Nephron progenitor cell (in vitro differentiated cells): ENCODE results near the gene COA3.

Source experiments
- DNase-seq: peaks from one replicate; pipeline ENCODE4 v3.0.0; 2021
- H3K27ac Mint-ChIP-seq: 2 replicates; pipeline ENCODE4 v1.8.0; 2021; ENCODE audit warnings: mild to moderate bottlenecking, moderate library complexity, mixed read lengths
- H3K27me3 Mint-ChIP-seq: 2 replicates; pipeline ENCODE4 v1.8.0; 2021; ENCODE audit warnings: mild to moderate bottlenecking, low read depth, mixed read lengths; ENCODE audit not compliant: poor library complexity
- H3K36me3 Mint-ChIP-seq: 2 replicates; pipeline ENCODE4 v1.8.0; 2021; ENCODE audit warnings: low read depth, mixed read lengths
- H3K4me1 Mint-ChIP-seq: 2 replicates; pipeline ENCODE4 v1.8.0; 2021; ENCODE audit warnings: mixed read lengths
- H3K4me3 Mint-ChIP-seq: 2 replicates; pipeline ENCODE4 v1.8.0; 2021; ENCODE audit warnings: mild to moderate bottlenecking, moderate library complexity, mixed read lengths
- H3K9me3 Mint-ChIP-seq: 2 replicates; pipeline ENCODE4 v1.8.0; 2021; ENCODE audit warnings: mild to moderate bottlenecking, moderate library complexity, mixed read lengths
- TF ChIP-seq, protein P1 (sequence below): fragments of 200-600 bp; sonication (generic); IDR thresholded peaks from 2 replicates; pipeline ENCODE4 v1.5.0; 2021; ENCODE audit warnings: antibody characterized with exemption

Gene COA3

DNA sequence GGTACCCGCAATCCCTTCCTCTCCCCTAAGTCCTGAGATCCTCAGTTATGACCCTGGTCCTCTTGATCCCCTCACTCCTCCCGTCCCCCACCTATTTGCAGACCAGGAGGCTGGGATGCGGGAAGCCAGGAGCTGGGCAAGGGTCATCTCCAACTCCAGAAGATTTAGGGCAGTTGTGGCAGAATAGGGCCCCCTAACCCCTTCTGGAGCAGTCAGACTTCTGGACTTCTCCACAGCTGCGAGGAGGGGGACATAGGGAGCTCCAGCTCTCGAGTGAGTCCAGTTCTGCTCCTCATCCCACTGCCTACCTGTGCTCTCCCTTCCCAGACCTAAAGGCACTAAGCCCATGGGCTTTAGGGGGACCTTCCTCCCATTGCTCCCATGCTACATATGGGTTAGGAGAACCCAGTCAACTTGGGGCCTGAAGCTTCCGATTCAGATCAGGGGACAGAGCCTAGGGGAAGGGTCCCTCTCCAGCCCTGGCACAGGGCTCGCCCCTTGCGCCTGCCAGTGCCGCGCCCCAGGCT lies 16.8 kb downstream of the COA3 start:
- no peaks in the 10 kb centered on the region for H3K9me3 Mint-ChIP-seq
- H3K27me3 Mint-ChIP-seq, result peaks cover 53% of the 10 kb centered on the region
- peak overlapping the region; percentile 78 for H3K4me3 Mint-ChIP-seq
- no peaks in the 10 kb centered on the region for H3K36me3 Mint-ChIP-seq
- TF ChIP-seq, protein P1, sequence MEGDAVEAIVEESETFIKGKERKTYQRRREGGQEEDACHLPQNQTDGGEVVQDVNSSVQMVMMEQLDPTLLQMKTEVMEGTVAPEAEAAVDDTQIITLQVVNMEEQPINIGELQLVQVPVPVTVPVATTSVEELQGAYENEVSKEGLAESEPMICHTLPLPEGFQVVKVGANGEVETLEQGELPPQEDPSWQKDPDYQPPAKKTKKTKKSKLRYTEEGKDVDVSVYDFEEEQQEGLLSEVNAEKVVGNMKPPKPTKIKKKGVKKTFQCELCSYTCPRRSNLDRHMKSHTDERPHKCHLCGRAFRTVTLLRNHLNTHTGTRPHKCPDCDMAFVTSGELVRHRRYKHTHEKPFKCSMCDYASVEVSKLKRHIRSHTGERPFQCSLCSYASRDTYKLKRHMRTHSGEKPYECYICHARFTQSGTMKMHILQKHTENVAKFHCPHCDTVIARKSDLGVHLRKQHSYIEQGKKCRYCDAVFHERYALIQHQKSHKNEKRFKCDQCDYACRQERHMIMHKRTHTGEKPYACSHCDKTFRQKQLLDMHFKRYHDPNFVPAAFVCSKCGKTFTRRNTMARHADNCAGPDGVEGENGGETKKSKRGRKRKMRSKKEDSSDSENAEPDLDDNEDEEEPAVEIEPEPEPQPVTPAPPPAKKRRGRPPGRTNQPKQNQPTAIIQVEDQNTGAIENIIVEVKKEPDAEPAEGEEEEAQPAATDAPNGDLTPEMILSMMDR, result no peak
- no peak overlapping the region for H3K27ac Mint-ChIP-seq
- no peak for DNase-seq
- peaks cover 34% of the 10 kb centered on the region for H3K4me1 Mint-ChIP-seq

DNA sequence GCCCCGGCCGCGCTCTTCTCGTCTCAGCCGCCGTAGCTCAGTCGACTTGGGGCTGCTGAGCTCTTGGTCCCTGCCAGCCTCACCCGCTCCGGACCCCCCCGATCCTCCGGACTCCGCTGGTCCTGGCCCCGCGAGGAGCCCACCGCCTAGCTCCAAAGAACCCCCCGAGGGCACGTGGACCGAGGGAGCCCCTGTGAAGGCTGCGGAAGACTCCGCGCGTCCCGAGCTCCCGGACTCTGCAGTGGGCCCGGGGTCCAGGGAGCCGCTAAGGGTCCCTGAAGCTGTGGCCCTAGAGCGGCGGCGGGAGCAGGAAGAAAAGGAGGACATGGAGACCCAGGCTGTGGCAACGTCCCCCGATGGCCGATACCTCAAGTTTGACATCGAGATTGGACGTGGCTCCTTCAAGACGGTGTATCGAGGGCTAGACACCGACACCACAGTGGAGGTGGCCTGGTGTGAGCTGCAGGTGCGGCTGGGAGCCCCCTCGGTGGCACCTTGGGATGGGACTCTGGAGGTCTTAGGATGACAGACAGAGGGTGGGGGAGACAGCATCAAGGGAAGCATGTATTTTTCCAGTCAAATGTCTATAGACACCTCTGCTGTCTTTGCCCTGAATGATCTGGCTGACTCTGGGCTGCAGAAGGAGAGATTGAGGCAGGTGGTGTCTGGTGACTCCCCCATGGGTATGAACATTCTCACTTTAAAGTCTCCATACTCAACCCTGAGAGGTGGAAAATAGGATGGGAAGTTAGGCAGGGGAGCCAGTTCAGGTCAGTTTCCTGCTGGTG lies 17.5 kb downstream of the COA3 start:
- Mint-ChIP-seq H3K9me3 (no peaks in the 10 kb centered on the region), H3K36me3 (peaks cover 2% of the 10 kb centered on the region), H3K4me1 (peaks cover 34% of the 10 kb centered on the region), H3K27me3 (peaks cover 47% of the 10 kb centered on the region), H3K27ac (no peak overlapping the region), H3K4me3 (peak overlapping the region; percentile 78)
- DNase-seq, result no peak
- TF ChIP-seq, protein P1, result no peak

DNA sequence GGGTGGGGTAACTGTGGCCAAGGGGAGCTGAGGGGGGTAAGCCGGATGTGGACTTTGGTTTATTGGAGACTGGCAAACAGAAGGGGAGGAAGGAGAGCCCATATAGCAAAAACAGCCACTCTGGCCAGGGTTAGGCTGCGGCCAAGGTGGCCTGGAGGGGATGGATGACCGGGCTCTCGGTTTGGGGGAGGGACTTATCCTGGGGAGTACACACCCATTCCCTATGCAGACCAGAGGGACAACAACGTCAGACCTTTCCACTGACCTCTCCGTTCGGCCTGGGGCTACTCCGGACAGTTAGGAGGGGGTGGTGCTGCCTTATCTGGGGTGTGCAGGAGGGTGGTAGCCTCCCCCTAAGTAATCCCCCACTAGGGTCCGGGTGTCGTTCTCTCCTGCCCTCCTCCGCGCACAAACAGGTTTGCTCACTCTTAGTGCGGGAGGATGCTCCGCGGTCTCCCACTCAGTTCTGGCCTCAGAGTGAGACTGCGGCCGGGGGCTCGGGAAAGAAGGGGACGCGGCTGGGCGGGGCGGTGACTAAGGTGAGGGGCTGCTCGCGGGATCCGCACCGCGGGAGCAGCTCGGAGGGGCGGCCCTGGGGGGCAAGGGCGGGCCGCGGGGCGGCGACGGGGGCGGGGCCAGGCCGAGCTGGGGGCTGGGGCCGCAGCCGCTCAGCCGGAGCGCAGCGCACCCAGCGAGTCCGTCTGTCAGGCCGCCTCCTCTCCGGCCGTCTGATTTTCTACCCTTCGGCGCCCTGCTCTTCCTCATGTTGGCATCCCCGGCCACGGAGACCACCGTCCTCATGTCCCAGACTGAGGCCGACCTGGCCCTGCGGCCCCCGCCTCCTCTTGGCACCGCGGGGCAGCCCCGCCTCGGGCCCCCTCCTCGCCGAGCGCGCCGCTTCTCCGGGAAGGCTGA lies 18.3 kb downstream of the COA3 start, which contains the start of gene WNK4:
WNK4 (plus strand) TSS at position 675 of the 915 bp plus-strand sequence; CDS start at position 764, 89 bp downstream.
- DNase-seq, result peak; percentile 78
- Mint-ChIP-seq H3K4me1 (peaks cover 34% of the 10 kb centered on the region), H3K4me3 (peak within 1 kb of the TSS; percentile 78), H3K36me3 (peaks cover 11% of the 10 kb centered on the region), H3K27me3 (peaks cover 40% of the 10 kb centered on the region), H3K27ac (peak within 1 kb of the TSS; percentile 83), H3K9me3 (no peaks in the 10 kb centered on the region)
- TF ChIP-seq, protein P1, result no peak

DNA sequence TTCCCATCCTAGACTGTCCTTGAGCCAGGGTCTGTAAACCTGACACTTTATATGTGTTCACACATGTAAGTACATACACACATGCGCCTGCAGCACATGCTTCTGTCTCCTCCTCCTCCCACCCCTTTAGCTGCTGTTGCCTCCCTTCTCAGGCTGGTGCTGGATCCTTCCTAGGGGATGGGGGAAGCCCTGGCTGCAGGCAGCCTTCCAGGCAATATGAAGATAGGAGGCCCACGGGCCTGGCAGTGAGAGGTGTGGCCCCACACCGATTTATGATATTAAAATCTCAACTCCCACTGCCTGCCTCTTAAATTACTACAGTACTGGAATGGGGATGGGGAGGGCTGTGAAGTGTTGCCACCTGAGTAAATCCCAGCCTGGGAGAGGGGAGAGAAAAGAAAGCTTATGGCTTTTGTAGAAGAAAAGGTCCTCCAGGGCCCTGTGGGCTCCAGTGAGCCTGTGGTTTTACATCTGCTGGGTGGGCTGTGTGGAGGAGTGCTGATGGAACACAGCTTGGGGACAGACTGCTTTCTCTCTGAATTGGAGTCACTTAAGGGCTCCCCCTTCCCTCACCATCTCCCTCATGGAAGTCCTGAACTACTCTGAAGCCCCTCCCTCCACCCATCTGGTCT lies 19.1 kb downstream of the COA3 start:
- Mint-ChIP-seq H3K9me3 (no peaks in the 10 kb centered on the region), H3K4me3 (peak overlapping the region; percentile 72)

DNA sequence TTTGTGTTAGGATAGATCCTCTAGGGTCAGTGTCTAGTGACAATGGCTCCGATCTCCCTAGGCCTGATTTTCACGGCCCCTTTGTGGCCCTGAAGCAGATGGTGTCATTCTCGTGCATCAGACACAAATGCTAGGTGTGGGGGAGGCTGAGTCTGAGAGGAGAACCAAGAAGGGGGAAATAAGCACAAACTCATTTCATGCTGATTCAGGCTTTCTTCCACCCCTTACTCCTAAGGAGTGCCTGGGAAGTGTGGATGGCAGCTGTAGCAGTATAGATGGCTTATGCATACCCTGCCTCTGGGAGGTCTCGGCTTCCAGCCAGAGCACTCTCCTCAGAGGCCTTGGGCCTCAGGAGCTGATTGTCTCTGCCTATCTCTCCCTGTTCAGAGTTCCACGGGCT lies 19.9 kb downstream of the COA3 start:
- H3K9me3 Mint-ChIP-seq, result no peaks in the 10 kb centered on the region
- H3K27ac Mint-ChIP-seq, result peak overlapping the region; percentile 81
- TF ChIP-seq, protein P1, result no peak
- H3K36me3 Mint-ChIP-seq, result peaks cover 15% of the 10 kb centered on the region
- H3K4me3 Mint-ChIP-seq, result no peak overlapping the region
- H3K4me1 Mint-ChIP-seq, result peaks cover 44% of the 10 kb centered on the region
- no peak for DNase-seq
- peaks cover 26% of the 10 kb centered on the region for H3K27me3 Mint-ChIP-seq

More for the DNA sequence above, 19.1 kb downstream of the COA3 start:
- Mint-ChIP-seq H3K27me3 (peaks cover 34% of the 10 kb centered on the region), H3K27ac (peak overlapping the region; percentile 83), H3K36me3 (peaks cover 15% of the 10 kb centered on the region), H3K4me1 (peaks cover 42% of the 10 kb centered on the region)
- no peak for DNase-seq
- TF ChIP-seq, protein P1, result no peak
